GM12892 (cell line): ENCODE results near the gene REEP1.

Experiments used
- DNase-seq: peaks from one replicate; pipeline ENCODE4 v3.0.0; 2011; ENCODE audit not compliant: insufficient read length
- FAIRE-seq: peaks from 2 replicates; lab custom pipeline; 2011; peaks lifted over from hg19 to GRCh38; lab: Jason Lieb, UNC
- POLR2A ChIP-seq: IDR thresholded peaks from 2 replicates; pipeline ENCODE4 v1.6.1; 2011; ENCODE audit warnings: low read depth, low read length, control low read depth
- POLR2AphosphoS5 ChIP-seq: IDR thresholded peaks from 2 replicates; pipeline ENCODE4 v1.6.1; 2011; ENCODE audit warnings: low read depth, low read length, control low read depth
- TAF1 ChIP-seq: IDR thresholded peaks from 2 replicates; pipeline ENCODE4 v1.6.1; 2011; ENCODE audit warnings: low read depth, mild to moderate bottlenecking, control low read depth, low read length, borderline replicate concordance

REEP1 gene

DNA sequence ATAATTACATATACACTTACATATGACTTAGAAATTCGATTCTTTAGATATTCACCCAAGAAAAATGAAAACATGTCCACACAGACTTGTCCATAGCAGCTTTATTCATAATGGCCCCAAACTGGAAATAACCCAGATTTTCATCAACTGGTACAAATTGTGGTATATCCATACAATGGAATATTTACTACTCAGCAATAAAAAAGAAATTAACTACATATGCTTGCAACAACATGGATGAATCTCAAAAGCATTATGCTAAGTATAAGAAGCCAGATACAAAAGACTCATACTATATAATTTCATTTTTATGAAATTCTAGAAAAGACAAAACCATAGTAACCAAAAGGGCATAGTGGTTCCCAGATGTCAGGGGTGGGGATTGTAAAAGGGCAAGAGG lies 5.1 kb upstream of the REEP1 start:
- no peak for FAIRE-seq
- TF ChIP-seq POLR2A = no peak
- no peak for TF ChIP-seq POLR2AphosphoS5
- TF ChIP-seq TAF1 = no peak
- no peak for DNase-seq

DNA sequence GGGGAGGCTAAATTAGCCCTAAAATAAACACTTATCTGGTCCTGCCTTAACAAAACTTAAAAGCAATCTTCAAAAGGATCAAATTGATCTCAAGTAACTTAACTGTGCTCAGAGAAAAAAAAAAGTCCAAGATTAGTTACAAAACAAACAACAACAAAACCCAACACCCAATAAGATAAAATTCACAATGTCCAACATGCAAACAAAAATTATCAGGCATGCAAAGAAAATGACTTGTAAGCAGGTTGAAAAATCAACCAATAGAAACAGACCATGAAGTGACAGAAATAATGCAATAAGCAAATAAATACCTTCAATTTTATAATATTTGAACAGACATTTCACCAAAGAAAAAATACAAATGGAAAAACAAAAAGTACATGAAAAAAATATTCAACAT lies 4.0 kb upstream of the REEP1 start:
- FAIRE-seq (no peak), DNase-seq (no peak)
- no peak for TF ChIP-seq POLR2AphosphoS5

DNA sequence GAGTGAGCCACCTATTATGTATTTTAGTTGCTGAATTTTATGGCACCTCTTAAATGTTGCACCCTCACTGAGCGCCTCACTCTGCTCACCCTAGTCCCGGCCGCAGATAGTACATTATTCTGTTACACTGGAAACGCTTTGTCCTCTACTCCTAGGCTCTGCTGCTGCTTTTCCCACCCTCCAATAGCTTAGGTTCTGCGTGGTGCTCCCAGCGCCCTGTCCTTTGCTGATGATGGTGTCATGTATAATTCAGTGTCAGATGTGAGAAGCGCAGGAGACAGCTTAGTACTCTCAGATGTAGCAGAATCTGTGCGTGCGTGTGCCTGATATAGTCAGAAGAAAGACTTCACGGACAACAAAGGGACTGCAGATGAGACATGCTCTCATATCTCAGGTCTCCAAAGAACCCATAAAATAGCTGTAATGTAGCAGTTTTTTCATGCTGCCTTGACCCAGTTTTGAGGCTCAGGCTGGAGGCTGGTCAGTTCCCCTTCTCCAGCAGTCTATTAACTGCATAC lies 1.4 kb upstream of the REEP1 start:
- no peak for FAIRE-seq
- TF ChIP-seq TAF1 (no peak), POLR2AphosphoS5 (no peak), POLR2A (no peak)
- no peak for DNase-seq

DNA sequence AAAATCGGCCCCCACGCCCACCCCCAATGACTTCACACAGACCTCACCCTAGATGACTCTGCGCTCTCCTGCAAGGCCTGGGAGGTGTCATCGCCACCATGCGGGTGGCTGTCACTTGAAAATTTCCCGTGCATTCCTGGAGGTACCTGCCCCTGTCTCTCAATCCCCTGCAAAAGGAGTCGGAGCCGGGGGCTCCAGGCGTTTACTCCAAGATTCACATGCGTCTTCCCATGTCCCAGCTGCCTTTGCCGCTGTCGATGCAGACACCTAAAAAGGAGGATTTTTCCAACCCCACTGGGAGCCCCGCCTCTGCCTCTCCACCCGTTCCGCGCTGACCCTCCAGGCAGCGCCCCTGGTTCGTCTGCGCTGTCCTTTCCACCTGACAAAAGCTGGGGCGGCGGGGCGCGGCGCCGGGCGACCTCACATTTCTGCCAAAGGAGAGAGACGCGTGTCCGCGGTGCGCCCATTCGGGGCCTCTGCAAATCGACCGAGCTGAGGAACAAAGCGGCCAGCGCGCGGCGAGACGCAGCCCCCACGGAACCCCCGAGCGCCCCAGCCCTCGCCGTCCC lies 667 bp downstream of the REEP1 start:
- DNase-seq (no peak), FAIRE-seq (no peak)
- no peak for TF ChIP-seq POLR2A
- no peak for TF ChIP-seq TAF1
- no peak for TF ChIP-seq POLR2AphosphoS5

DNA sequence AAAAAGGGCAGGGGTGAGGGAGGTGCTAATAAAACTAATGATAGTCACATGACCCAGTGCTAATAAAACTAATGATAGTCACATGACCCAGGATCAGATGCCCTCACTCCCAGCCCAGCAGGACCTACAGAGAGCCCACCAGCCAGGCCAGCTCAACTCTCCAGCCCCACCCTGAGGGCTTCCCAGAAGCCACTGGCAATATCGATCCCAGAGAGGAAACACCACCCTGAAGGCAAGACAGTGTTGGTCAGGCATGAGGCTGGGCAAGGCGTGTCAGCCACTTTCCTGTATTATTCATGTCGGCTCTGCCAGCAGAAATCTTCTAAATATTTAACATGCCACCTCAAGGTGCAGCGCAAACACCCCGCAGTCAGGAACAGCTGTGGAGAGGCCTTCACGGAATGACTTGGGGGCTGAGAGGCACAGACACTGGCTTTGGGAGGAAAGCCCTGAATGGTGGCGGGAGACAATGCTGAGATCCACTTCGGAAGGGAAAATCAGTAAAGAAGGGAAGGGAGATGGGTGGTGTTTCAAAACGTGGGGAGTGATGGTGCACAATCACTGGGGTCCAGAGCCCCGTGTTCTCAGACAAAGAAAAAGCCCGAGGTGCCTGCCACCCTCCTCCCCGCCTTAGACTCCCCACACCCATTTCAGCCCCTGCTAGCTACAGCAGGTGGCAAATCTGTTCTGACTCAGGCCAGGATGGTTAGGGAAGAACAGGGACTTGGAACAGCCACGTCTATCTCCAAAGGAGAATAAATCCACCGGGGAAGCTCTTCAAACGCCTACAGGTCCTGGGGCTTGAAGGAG lies 1.4 kb downstream of the REEP1 start:
- TF ChIP-seq POLR2A (no peak), TAF1 (no peak), POLR2AphosphoS5 (no peak)
- DNase-seq (no peak), FAIRE-seq (no peak)

DNA sequence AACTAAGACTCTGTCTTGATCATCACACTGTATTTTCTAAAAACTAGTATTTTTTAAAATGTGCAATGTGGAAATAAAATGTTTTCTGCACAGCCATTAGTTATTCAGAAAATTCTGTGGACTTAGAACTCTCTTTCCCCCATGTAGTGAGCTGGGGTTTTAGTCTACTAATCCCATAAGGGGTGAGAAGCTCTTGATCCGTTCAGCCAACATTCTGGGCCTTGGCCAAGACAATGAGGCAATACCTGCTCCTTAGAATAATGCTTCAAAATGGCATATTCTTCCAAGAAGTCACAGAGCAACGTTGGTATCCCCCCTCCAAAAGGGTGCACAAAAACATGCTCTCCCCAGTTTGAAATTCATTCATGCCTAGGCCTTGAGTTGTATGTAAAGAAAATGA lies 4.0 kb downstream of the REEP1 start:
- DNase-seq (no peak), FAIRE-seq (no peak)
- TF ChIP-seq TAF1 (no peak), POLR2A (no peak), POLR2AphosphoS5 (no peak)

DNA sequence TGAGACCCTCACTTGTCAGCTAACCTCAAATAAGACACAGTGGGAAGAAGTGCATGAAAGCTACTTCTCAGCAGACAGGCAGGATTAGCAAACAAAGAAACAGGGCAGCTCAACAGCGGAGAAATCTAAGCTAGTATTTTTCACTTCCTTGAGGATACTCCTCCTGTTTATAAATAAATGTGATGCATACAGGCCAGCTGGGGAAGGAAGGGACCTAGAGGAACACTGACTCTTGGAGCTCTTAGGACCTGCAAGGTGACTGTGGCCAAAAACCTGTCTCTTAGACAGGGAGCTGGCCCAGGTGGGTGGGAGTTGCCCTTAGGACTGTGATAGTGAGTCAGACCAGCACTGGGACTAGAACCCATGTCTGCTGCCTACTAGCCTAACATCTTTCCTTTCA lies 4.8 kb downstream of the REEP1 start:
- DNase-seq (no peak), FAIRE-seq (no peak)
- TF ChIP-seq POLR2AphosphoS5 (no peak), TAF1 (no peak), POLR2A (no peak)

DNA sequence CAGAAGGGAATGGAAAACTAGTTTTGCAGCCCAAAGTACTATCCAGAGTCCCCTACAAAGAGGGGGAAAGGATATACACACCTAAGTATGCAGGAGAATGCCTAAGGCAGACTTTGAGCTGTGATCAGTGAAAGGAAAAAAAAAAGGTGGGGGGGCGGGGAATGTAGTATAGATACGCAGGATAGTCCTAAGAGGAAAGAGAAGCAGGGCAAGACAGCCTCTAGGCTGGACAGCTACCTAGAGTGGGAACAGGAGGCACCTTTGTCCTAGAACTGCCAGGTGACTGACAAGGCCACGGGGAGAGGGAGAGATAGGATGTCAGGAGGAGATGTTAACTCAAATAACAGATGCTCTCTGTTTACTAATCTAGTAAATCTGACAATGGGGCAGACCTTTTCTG lies 6.0 kb downstream of the REEP1 start:
- TF ChIP-seq POLR2A (no peak), POLR2AphosphoS5 (no peak), TAF1 (no peak)
- no peak for FAIRE-seq
- DNase-seq = no peak

DNA sequence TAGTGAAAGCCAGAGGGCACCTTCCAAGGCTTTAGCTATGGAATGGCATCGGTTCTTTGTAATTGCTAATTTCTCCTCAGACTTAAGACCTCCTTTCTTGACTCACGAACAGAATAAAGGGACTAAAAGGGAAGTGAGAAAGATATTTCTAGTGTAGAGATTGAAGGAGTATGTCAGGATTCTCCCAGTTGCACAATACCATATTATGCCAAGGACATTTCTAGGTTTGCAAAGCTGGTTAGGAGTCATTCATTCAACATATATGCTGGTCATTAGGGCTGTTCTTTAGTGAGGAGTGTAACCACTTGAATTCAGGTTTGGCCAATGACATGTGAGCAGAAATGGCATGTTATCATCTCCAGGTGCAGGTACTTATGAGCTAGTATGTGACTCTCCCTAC lies 7.4 kb downstream of the REEP1 start:
- TF ChIP-seq POLR2A = no peak
- no peak for TF ChIP-seq POLR2AphosphoS5
- TF ChIP-seq TAF1 = no peak
- no peak for DNase-seq
- FAIRE-seq = no peak

DNA sequence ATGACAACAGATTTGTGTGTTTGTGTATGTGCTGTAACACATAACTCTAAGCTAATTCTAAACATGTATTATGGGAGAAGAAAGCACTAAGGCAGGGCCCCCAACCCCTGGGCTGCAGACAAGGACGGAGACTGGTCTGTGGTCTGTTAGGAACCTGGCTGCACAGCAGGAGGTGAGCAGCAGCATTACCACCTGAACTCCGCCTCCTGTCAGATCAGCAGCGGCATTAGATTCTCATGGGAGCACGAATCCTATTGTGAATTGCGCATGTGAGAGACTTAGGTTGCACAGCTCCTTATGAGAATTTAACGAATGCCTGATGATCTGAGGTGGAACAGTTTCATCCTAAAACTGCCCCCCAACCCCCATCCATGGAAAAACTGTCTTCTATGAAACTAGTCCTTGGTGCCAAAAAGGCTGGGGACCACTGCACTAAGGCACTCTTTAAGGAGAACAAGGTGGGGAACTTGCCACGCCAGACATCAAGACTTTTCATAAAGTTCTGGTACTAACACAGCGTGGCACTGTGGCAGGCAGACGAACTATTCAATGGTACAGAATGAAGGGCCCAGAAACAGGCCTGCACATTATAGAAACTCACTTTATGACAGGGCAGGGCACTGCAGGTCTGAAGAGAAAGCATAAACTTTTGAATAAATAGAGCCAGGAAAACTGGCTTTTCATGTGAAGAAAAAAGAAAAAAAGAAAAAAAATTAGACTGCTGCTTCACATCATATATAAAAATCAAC lies 14.0 kb downstream of the REEP1 start:
- DNase-seq (no peak), FAIRE-seq (no peak)
- TF ChIP-seq POLR2AphosphoS5 = no peak
- no peak for TF ChIP-seq POLR2A

DNA sequence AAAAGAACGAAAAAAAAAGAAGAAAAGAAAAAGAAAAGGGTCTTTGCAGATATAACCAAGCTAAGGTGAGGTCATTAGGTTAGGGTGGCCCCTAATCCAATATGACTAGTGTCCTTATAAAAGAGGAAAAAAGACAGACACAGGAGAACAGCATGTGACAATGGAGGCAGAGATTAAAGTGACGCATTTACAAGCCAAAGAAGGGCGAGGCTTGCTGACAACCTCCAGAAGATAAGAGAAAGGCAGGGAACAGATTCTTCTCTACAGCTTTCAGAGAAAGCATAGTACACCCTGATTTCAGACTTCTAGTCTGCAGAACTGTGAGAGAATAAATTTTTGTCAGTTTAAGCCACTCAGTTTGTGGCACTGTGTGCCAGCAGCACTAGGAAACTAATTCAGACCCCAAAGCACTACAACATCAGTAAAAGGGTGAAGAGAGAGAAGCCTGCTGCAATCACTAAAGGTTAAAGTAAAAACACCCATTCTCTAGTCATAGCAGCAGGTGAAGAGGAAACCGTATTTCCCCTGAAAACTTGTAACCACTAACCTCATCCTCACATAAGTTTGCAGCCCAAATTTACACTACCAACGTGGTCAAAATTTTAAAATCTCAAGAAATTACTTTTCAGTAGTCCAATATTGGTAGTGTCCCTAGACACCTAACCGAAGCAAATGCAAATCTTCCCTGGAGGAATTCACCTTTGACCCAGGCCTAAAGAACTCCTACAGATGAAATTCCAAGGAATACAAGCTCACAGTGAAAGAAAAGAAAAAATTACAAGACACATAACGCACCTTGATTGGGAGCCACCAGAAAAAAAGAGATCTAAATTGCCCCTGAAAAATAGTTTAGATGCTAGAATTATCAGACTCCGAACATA lies 17.5 kb downstream of the REEP1 start:
- FAIRE-seq (no peak), DNase-seq (no peak)
- no peak for TF ChIP-seq POLR2A
- TF ChIP-seq TAF1 = no peak
- TF ChIP-seq POLR2AphosphoS5 = no peak
